Measurements from ENCODE around the gene ASIC2.
"Not testable (repeated sequence)": the region's sequence is repeated elsewhere in the genome, so short reads cannot be mapped to it uniquely, and the experiment has no call there.

The ASIC2 gene

GRCh38 chr17:32985050-32985756 is 307.9 kb downstream of the ASIC2 start:
- DNase-seq (ENCODE audit: low read depth in 2 of 2) = no peak

- not testable (repeated sequence) for DNase-seq (ENCODE audit: low read depth in 2 of 2)
These were observed 311.5 kb downstream of the ASIC2 start for GRCh38 chr17:32981611-32982010.

- no peak for DNase-seq (ENCODE audit: low read depth in 2 of 2)
These were observed 312.9 kb downstream of the ASIC2 start for GRCh38 chr17:32980230-32980629.

DNA sequence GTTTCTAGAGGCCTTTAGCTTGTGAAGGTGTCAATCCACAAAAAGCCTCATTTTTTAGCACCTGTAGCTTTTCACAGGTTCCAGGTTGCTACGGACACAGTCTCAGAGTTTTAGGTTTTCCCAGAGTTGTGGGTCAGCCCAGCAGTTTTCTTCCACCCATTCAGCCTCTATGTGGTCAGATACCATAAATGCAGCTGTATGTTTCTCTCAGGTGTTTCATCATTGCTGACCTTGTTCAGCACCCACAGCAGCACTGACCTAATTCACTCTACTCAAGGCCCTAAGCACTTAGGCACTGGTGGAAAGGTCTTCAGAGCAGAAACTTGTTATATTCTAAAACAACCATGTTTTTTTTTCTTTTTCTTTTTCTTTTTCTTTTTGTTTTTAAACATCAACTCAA is 316.5 kb downstream of the ASIC2 start:
- DNase-seq (ENCODE audit: low read depth in 2 of 2) = no peak

DNA sequence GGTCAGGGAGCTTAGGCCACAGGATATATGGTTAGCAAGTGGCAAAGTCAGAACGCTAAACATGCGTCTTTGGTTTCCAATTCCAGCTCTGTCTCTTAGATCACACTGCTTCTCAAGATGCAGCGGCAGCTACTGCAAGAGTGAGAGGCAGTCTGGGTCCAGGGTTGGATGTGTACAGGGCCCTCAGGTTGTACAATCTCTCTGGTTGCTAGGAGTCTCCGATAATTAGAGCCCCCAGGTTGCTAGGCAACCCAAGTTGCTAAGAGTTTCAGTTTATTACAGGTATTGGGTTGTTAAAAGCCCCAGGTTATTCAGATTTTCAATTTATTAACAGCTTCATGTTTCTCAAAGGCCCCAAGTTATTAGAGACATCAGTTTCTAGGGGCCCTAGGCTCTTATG is 317.0 kb downstream of the ASIC2 start:
- DNase-seq (ENCODE audit: low read depth in 2 of 2) = no peak

- no peak for DNase-seq (ENCODE audit: low read depth in 2 of 2)
These were observed 321.9 kb downstream of the ASIC2 start for GRCh38 chr17:32971171-32971570.

DNA sequence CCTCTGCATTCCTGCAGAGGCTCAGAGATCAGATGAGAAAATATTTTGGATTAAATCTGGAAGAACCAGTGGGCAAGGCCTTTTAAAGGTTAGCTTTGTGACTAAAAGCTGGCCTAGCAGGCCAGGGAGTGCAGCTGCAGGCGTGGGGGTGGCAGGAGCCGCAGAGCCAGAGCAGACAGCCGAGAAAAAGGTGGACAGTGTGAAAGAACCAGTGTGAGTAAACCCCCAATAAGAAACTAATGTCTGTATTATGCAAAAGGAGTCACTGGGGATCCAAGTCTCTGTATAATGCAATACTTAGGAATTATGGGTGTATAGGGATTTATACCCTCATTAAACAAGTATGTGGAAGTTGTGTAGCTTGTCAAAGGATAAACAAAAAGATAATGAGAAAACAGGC is 322.8 kb downstream of the ASIC2 start:
- no peak for DNase-seq (ENCODE audit: low read depth in 2 of 2)

DNA sequence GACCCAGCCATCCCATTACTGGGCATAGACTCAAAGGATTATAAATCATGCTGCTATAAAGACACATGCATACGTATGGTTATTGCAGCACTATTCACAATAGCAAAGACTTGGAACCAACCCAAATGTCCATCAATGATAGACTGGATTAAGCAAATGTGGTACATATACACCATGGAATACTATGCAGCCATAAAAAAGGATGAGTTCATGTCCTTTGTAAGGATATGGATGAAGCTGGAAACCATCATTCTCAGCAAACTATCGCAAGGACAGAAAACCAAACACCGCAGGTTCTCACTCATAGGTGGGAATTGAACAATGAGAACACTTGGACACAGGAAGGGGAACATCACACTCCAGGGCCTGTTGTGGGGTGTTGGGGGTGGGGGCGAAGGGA is 323.9 kb downstream of the ASIC2 start:
- not testable (repeated sequence) for DNase-seq (ENCODE audit: low read depth in 2 of 2)

GRCh38 chr17:32964541-32964940 is 328.6 kb downstream of the ASIC2 start:
- no peak for DNase-seq (ENCODE audit: low read depth in 2 of 2)

Data from stimulated activated CD8-positive, alpha-beta memory T cell treated with anti-CD3 and anti-CD28 coated beads, Interleukin-7, amount 100 ng/mL, for 1 hour (primary cell).